Peyer's patch (tissue), 4 donors: ENCODE results near the gene HSD17B8. TPM values are rescaled to one million over a fixed set of nuclear protein-coding genes. Genes with fewer than 3 reads are reported as not detected.

Experiments
- DNase-seq, 3 donors: peaks; one replicate each; pipeline ENCODE4 v3.0.0-alpha.2; 2017 to 2019
- H3K27ac ChIP-seq, 4 donors: fragments of 200-600 bp; sonication (generic); one replicate each; pipeline ENCODE4 v1.5.1; 2016 to 2019
- H3K27me3 ChIP-seq, 2 donors: fragments of 200-600 bp; sonication (generic); one replicate each; pipeline ENCODE4 v1.5.1; 2019
- H3K36me3 ChIP-seq, 3 donors: fragments of 200-600 bp; sonication (generic); one replicate each; pipeline ENCODE4 v1.5.1; 2016 to 2019
- H3K4me1 ChIP-seq, 4 donors: fragments of 200-600 bp; sonication (generic); one replicate each; pipeline ENCODE4 v1.5.1; 2016 to 2019
- H3K4me3 ChIP-seq, 4 donors: fragments of 200-600 bp; sonication (generic); 1 replicate in 3 of 4; 2 replicates in 1 of 4; pipeline ENCODE4 v1.5.1; 2016 to 2019; ENCODE audit warnings: mild to moderate bottlenecking in 1 of 4
- H3K9me3 ChIP-seq, 4 donors: fragments of 200-600 bp; sonication (generic); one replicate each; pipeline ENCODE4 v1.5.1; 2016 to 2019; ENCODE audit warnings: mild to moderate bottlenecking in 1 of 4
- CTCF ChIP-seq, 6 experiments: fragments of 450-650 bp in 4 of 6; fragments of 200-600 bp in 2 of 6; sonication (generic) in 1 of 6; IDR thresholded peaks; one replicate each; pipeline ENCODE4 v1.5.1; 2017 to 2019; ENCODE audit warnings: antibody characterized with exemption in 6 of 6, mild to moderate bottlenecking in 3 of 6, moderate library complexity in 1 of 6
- POLR2A ChIP-seq, 2 donors: fragments of 450-650 bp; IDR thresholded peaks; one replicate each; pipeline ENCODE4 v1.5.1; 2017; ENCODE audit warnings: antibody characterized with exemption in 2 of 2, mild to moderate bottlenecking in 2 of 2, moderate library complexity in 2 of 2
- total RNA-seq, 4 donors: library from RNA; depleted of rRNA; stranded (reverse); fragments of >200 nt; gene quantifications; one replicate each; pipeline ENCODE4 v1.1.0, GENCODE V29; 2016

The HSD17B8 gene
- total RNA-seq, 4 donors from 2014 or later, result 26.4 to 58.0 (median 44.0) TPM

GRCh38 chr6:33172688-33173534, 31.5 kb upstream of the HSD17B8 start:
- DNase-seq, result peak in 1 of 3 donors; percentile 47
- Histone ChIP-seq H3K36me3 (no peaks in the 10 kb centered on the region), H3K27ac (no peak overlapping the region), H3K27me3 (no peaks in the 10 kb centered on the region), H3K4me1 (no peaks in the 10 kb centered on the region), H3K9me3 (no peaks in the 10 kb centered on the region), H3K4me3 (no peak overlapping the region)
- peak in 4 of 6 experiments; percentile 45 to 65 (median 64) for TF ChIP-seq CTCF (IDR thresholded peaks at IDR 0.05)
- no peak for TF ChIP-seq POLR2A (IDR thresholded peaks at IDR 0.05)

- Histone ChIP-seq H3K4me3 (no peak overlapping the region), H3K27me3 (no peaks in the 10 kb centered on the region), H3K9me3 (no peaks in the 10 kb centered on the region), H3K4me1 (no peaks in the 10 kb centered on the region), H3K36me3 (no peaks in the 10 kb centered on the region), H3K27ac (no peak overlapping the region)
- TF ChIP-seq CTCF (IDR thresholded peaks at IDR 0.05), result no peak
- TF ChIP-seq POLR2A (IDR thresholded peaks at IDR 0.05), result no peak
- no peak for DNase-seq
These were observed 30.8 kb upstream of the HSD17B8 start for GRCh38 chr6:33173535-33174180.

- Histone ChIP-seq H3K4me3 (no peak overlapping the region), H3K9me3 (no peaks in the 10 kb centered on the region), H3K4me1 (no peaks in the 10 kb centered on the region), H3K27me3 (no peaks in the 10 kb centered on the region), H3K27ac (no peak overlapping the region), H3K36me3 (no peaks in the 10 kb centered on the region)
- DNase-seq, result no peak
- TF ChIP-seq POLR2A (IDR thresholded peaks at IDR 0.05) (no peak), CTCF (IDR thresholded peaks at IDR 0.05) (no peak)
These were observed 29.7 kb upstream of the HSD17B8 start for GRCh38 chr6:33174784-33175183.

GRCh38 chr6:33175436-33176069, 28.9 kb upstream of the HSD17B8 start:
- no peak overlapping the region for H3K4me3 ChIP-seq
- no peak for DNase-seq
- H3K9me3 ChIP-seq, result no peaks in the 10 kb centered on the region
- H3K27me3 ChIP-seq, result no peaks in the 10 kb centered on the region
- no peaks in the 10 kb centered on the region for H3K36me3 ChIP-seq
- H3K4me1 ChIP-seq, result no peaks in the 10 kb centered on the region
- H3K27ac ChIP-seq, result no peak overlapping the region
- TF ChIP-seq POLR2A (IDR thresholded peaks at IDR 0.05) (no peak), CTCF (IDR thresholded peaks at IDR 0.05) (no peak)

GRCh38 chr6:33176906-33177305, 27.5 kb upstream of the HSD17B8 start:
- DNase-seq, result no peak
- Histone ChIP-seq H3K27ac (no peak overlapping the region), H3K4me1 (no peaks in the 10 kb centered on the region), H3K36me3 (no peaks in the 10 kb centered on the region), H3K9me3 (no peaks in the 10 kb centered on the region), H3K4me3 (no peak overlapping the region), H3K27me3 (no peaks in the 10 kb centered on the region)
- TF ChIP-seq CTCF (IDR thresholded peaks at IDR 0.05), result no peak
